Heart left ventricle (tissue), 16 donors: ENCODE results near the gene ZBTB47. TPM values are rescaled to one million over a fixed set of nuclear protein-coding genes. Genes with fewer than 3 reads are reported as not detected.

Experiments
- ATAC-seq, 4 donors: fragments of 200-7000 bp; cut with Tn5 transposase; one replicate each; pipeline ENCODE4 v1.9.1; 2020 to 2022; ENCODE audit warnings: moderate library complexity in 4 of 4, mild to moderate bottlenecking in 3 of 4, moderate number of reproducible peaks in 1 of 4
- DNase-seq, 5 donors: peaks; one replicate each; pipeline ENCODE4 v3.0.0-alpha.2; 2020
- H3K27ac ChIP-seq, 12 donors: fragments of 200-600 bp; sonication (generic) in 4 of 12; one replicate each; pipeline versions ENCODE4 v1.5.0 to v1.8.0; 2016 to 2022; ENCODE audit warnings: mild to moderate bottlenecking in 2 of 12
- H3K27me3 ChIP-seq, 9 donors: fragments of 200-600 bp; sonication (generic) in 2 of 9; one replicate each; pipeline versions ENCODE4 v1.5.1 to v1.8.0; 2016 to 2022; ENCODE audit warnings: mild to moderate bottlenecking in 3 of 9
- H3K36me3 ChIP-seq, 9 donors: fragments of 200-600 bp; sonication (generic) in 2 of 9; one replicate each; pipeline versions ENCODE4 v1.5.0 to v1.8.0; 2018 to 2022; ENCODE audit warnings: mild to moderate bottlenecking in 2 of 9
- H3K4me1 ChIP-seq, 12 donors: fragments of 200-600 bp; sonication (generic) in 4 of 12; one replicate each; pipeline versions ENCODE4 v1.5.0 to v1.8.0; 2016 to 2022; ENCODE audit warnings: mild to moderate bottlenecking in 3 of 12
- H3K4me3 ChIP-seq, 12 donors: fragments of 200-600 bp; sonication (generic) in 4 of 12; one replicate each; pipeline versions ENCODE4 v1.5.0 to v1.8.0; 2017 to 2022; ENCODE audit warnings: mild to moderate bottlenecking in 9 of 12, moderate library complexity in 4 of 12
- H3K9me3 ChIP-seq, 12 donors: fragments of 200-600 bp; sonication (generic) in 4 of 12; one replicate each; pipeline versions ENCODE4 v1.5.0 to v1.8.0; 2016 to 2022; ENCODE audit warnings: mild to moderate bottlenecking in 1 of 12
- CTCF ChIP-seq, 12 donors: fragments of 200-600 bp; sonication (generic) in 4 of 12; IDR thresholded peaks; one replicate each; pipeline versions ENCODE4 v1.5.0 to v1.8.0; 2018 to 2022; ENCODE audit warnings: antibody characterized with exemption in 12 of 12, mild to moderate bottlenecking in 5 of 12
- POLR2A ChIP-seq, 2 donors: fragments of 450-650 bp; IDR thresholded peaks; one replicate each; pipeline ENCODE4 v1.6.1; 2017; ENCODE audit warnings: antibody characterized with exemption in 2 of 2, mild to moderate bottlenecking in 2 of 2, moderate library complexity in 2 of 2
- WGBS, 4 donors: extraction: QIAGEN DNeasy Blood & Tissue Kit in 2 of 4; methylation state at CpG; one replicate each; pipeline versions ENCODE4 v1.1.5 to v1.1.7; 2013 to 2018; 5-methylcytosine and 5-hydroxymethylcytosine counted together
- intact Hi-C, 10 donors: fragments of 100-400 bp; cut with DNase I; formaldehyde crosslinking; loops; one replicate each; pipeline versions ENCODE4 v1.11.1 to v1.14.2; 2022
- polyA plus RNA-seq, 2 donors: library from polyadenylated mRNA; stranded (reverse); fragments of 200-250 nt; gene quantifications; one replicate each; pipeline ENCODE4 v1.2.3, GENCODE V29; 2013
- total RNA-seq, 9 donors: library from RNA; depleted of rRNA in 2 of 9; stranded (reverse); fragments of >200 nt in 2 of 9; fragmentation: NEBNext Ultra II Directional in 3 of 9; extraction: Animal tissue kit (Norgen Biotek cat#: 25700) in 3 of 9; gene quantifications; one replicate each; pipeline versions ENCODE4 v1.1.0 to v1.2.4, GENCODE V29; 2016 to 2023
- donor health status: ischemic (EF 13 %, LVEDD 7.1; RV severe dilation, severe dysfunction).
- donor health status: healthy with polysubstance abuse.
- donor health status: DM: no; HTN: yes; CAD: no.
- donor health status: DM: no; HTN: no; CAD: no.
- donor health status: ischemic (EF 25% LVEDD 6.9; RV normal size, moderate dysfunction).
- donor health status: ischemic (EF 25% LVEDD 5.7; RV mildly dilated, moderate dysfunction).
- donor health status: healthy.
- donor health status: DM: yes; HTN: yes; CAD: no.
- donor health status: ischemic (EF 35%, LVEDD 5.7; RV mildly dilated, moderate dysfunction).
- donor health status: nonischemic (EF 11% LVEDD 7.7; RV severe dilation, severe dysfunction).
- donor health status: DM: yes; HTN: yes; CAD: no.
- donor health status: PGD.
- donor health status: ischemic (EF 29% LVEDD 5.4; RV normal size, mild dysfunction).
- donor health status: nonischemic (EF 23%, LVEDD 6.1; RV moderate dilation, normal function).

Gene ZBTB47
- total and polyA plus RNA-seq, 11 donors, result 76.6 to 184 (median 125) TPM

GRCh38 chr3:42610976-42611375 lies 42.5 kb upstream of the ZBTB47 start:
- ATAC-seq, result peak in 1 of 4 donors; percentile 72

DNA sequence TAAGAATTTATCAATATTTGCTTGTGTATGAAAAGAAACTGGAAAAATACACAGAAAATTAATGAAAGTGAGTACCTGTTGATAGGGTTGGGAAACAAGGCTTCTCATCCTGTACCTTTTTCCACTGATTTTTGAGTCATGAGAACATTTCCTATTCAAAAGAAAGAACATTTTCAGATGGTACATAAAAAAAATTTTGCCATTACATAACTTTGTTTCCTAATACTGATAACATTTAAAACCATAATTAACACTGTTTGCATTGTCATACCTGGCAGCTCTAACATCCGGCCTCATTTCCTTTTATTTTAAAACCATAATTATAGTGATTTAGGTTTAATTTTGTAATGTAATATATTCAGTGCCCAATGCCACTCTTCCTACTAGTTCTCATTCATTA lies 41.3 kb upstream of the ZBTB47 start:
- TF ChIP-seq CTCF (IDR thresholded peaks at IDR 0.05), result no peak
- no peak for TF ChIP-seq POLR2A (IDR thresholded peaks at IDR 0.05)
- H3K4me1 ChIP-seq, result peaks cover 0 to 74% (median 54%) of the 10 kb centered on the region in 12 donors
- ATAC-seq (peak in 2 of 4 donors; percentile 10 to 60), DNase-seq (no peak)
- H3K9me3 ChIP-seq, result no peaks in the 10 kb centered on the region
- no peaks in the 10 kb centered on the region for H3K27me3 ChIP-seq
- H3K36me3 ChIP-seq, result peaks cover 0 to 38% (median 14%) of the 10 kb centered on the region in 9 donors
- 58 to 69% (median 60%) methylated on average over 1 of the region's 1 CpG for WGBS, 4 donors
- peak overlapping the region; percentile 35 to 90 (median 67) for H3K27ac ChIP-seq
- no peak overlapping the region for H3K4me3 ChIP-seq
- intact Hi-C loops, result no loop called here

More at GRCh38 chr3:42610976-42611375, 42.5 kb upstream of the ZBTB47 start:
- H3K36me3 ChIP-seq, result peaks cover 0 to 44% (median 24%) of the 10 kb centered on the region in 9 donors
- peaks cover 3 to 76% (median 58%) of the 10 kb centered on the region in 12 donors for H3K4me1 ChIP-seq
- no peak for DNase-seq
- no peak overlapping the region for H3K4me3 ChIP-seq
- no peaks in the 10 kb centered on the region for H3K27me3 ChIP-seq
- 56 to 74% (median 58%) methylated on average over 1 of the region's 1 CpG for WGBS, 4 donors
- H3K9me3 ChIP-seq, result no peaks in the 10 kb centered on the region
- intact Hi-C loops, result no loop called here
- no peak for TF ChIP-seq POLR2A (IDR thresholded peaks at IDR 0.05)
- TF ChIP-seq CTCF (IDR thresholded peaks at IDR 0.05), result no peak
- H3K27ac ChIP-seq, result peak overlapping the region; percentile 35 to 90 (median 67)

DNA sequence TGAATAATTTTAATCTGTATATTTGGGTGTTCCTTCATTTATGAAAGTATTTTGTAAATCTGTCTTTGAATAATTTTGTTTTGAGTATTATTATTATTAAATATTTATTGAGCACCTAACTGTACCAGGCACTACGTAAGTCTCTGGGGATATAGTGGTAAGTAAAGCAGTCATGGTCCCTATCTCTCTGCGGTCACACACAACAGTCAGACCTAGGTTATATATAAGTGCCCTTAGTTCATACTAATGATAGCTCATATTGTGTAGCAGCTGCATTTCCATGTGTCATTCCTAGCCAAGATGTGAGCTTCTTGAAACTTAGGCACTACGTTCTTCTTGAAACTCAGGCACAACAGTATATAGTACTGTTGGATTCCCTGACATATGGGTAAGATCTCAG lies 40.6 kb upstream of the ZBTB47 start:
- intact Hi-C loops, result no loop called here

DNA sequence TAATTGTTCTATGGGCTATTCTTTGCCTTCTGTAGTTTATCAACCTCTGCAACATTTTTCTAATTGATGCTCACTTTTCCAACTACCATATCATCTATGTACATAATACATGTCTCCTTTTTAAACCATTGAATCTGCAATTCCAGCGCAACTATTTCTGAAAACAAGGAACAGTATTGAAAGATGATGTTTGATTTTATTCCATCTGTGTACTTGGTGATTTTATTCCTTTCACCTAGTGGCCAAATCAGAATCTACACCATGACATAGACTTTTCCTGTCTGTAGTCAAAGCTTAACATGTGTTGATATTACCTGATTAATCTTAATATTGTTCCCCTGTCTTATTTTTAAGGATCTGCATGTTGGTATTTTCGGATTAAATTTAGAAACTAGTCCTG lies 40.0 kb upstream of the ZBTB47 start:
- no peaks in the 10 kb centered on the region for H3K27me3 ChIP-seq
- H3K9me3 ChIP-seq, result no peaks in the 10 kb centered on the region
- no peak overlapping the region for H3K4me3 ChIP-seq
- peaks cover 0 to 43% (median 15%) of the 10 kb centered on the region in 9 donors for H3K36me3 ChIP-seq
- ATAC-seq (peak in 1 of 4 donors; percentile 36), DNase-seq (no peak)
- WGBS, 4 donors, result 72 to 78% (median 73%) methylated on average over 2 of the region's 2 CpGs
- H3K27ac ChIP-seq, result peak overlapping the region in 10 of 12 donors; percentile 8 to 81 (median 67)
- no peak for TF ChIP-seq POLR2A (IDR thresholded peaks at IDR 0.05)
- peak; percentile 17 to 62 (median 40) for TF ChIP-seq CTCF (IDR thresholded peaks at IDR 0.05)
- intact Hi-C loops, result no loop called here
- H3K4me1 ChIP-seq, result peaks cover 0 to 69% (median 50%) of the 10 kb centered on the region in 12 donors

More for the DNA sequence above, 40.6 kb upstream of the ZBTB47 start:
- H3K4me1 ChIP-seq, result peaks cover 0 to 74% (median 54%) of the 10 kb centered on the region in 12 donors
- peak overlapping the region in 11 of 12 donors; percentile 7 to 81 (median 66) for H3K27ac ChIP-seq
- no peaks in the 10 kb centered on the region for H3K9me3 ChIP-seq
- H3K36me3 ChIP-seq, result peaks cover 0 to 43% (median 15%) of the 10 kb centered on the region in 9 donors
- no peaks in the 10 kb centered on the region for H3K27me3 ChIP-seq
- ATAC-seq, result peak in 2 of 4 donors; percentile 21 to 59
- no peak overlapping the region for H3K4me3 ChIP-seq
- TF ChIP-seq CTCF (IDR thresholded peaks at IDR 0.05) (no peak), POLR2A (IDR thresholded peaks at IDR 0.05) (no peak)
- 59 to 74% (median 66%) methylated on average over 3 of the region's 3 CpGs for WGBS, 4 donors
- DNase-seq, result no peak
